HEK293T (cell line): ENCODE measurements around the gene PICALM.

Experiments used
- SUZ12 ChIP-seq: fragments of 450-650 bp; IDR thresholded peaks from 2 replicates; pipeline ENCODE4 v1.6.1; 2016; ENCODE audit warnings: mild to moderate bottlenecking
- ZNF384 ChIP-seq: fragments of 450-650 bp; IDR thresholded peaks from 2 replicates; pipeline ENCODE4 v1.6.1; 2016

- TF ChIP-seq SUZ12 (no peak), ZNF384 (no peak)
Measured at GRCh38 chr11:85988780-85989179, 80.1 kb downstream of the PICALM start.
